ENCODE data around the gene AGXT2. TPM values are rescaled to one million over a fixed set of nuclear protein-coding genes. Genes with fewer than 3 reads are reported as not detected.

AGXT2 gene
- total RNA-seq, 1 experiment from 2014 or later, result not detected

- no peak overlapping the region for H3T11ph ChIP-seq (ENCODE audit: low read length)
- H3K79me1 ChIP-seq (ENCODE audit: insufficient read depth, low read depth, low read length, poor library complexity, severe bottlenecking), result no peaks in the 10 kb centered on the region
- H3K36me3 Mint-ChIP-seq (ENCODE audit: insufficient read depth in 1 of 3, low read depth in 3 of 3), result no peaks in the 10 kb centered on the region
- H3K56ac ChIP-seq (ENCODE audit: insufficient read length, low read depth, low read length), result no peak overlapping the region
- H4K8ac ChIP-seq (replicated peaks; ENCODE audit: insufficient read length, low read depth, low read length), result no peak overlapping the region
- no peak overlapping the region for H2BK120ac ChIP-seq (ENCODE audit: low read depth, low read length, poor library complexity, severe bottlenecking)
- H3K9me3 Mint-ChIP-seq, result peaks cover 0 to 2% of the 10 kb centered on the region in 2 experiments; a peak in 2 of 5 replicates
- no peak overlapping the region for H2BK20ac ChIP-seq (ENCODE audit: low read depth, low read length, poor library complexity, severe bottlenecking)
- no peak overlapping the region for H4K91ac ChIP-seq (ENCODE audit: insufficient read length, low read depth, low read length)
- no peaks in the 10 kb centered on the region for H3K4me1 ChIP-seq (ENCODE audit: insufficient read depth, low read length)
- no CpG with 5 or more reads among the region's 2 CpGs for whole genome bisulfite sequencing (ENCODE audit: extremely low coverage, insufficient read length, low lambda C conversion rate)
- H3K4me1 Mint-ChIP-seq, result peaks cover 8 to 12% of the 10 kb centered on the region in 2 experiments
- no peak overlapping the region for H2BK15ac ChIP-seq (ENCODE audit: low read depth, low read length)
- no peak overlapping the region for H3K27ac ChIP-seq (ENCODE audit: insufficient read length, low read depth, low read length)
- no peak overlapping the region for H3K4me2 ChIP-seq (ENCODE audit: insufficient read depth, insufficient read length, low read length)
- H3K23me2 ChIP-seq (ENCODE audit: insufficient read length, low read depth, low read length, poor library complexity, severe bottlenecking), result no peaks in the 10 kb centered on the region
- no peak for DNase-seq
- peaks cover 5% of the 10 kb centered on the region for H3K27me3 Mint-ChIP-seq (ENCODE audit: low read depth)
- H3K9ac ChIP-seq (ENCODE audit: extremely low read depth, insufficient read length, low read length), result no peak overlapping the region
- no peaks in the 10 kb centered on the region for H3K9me3 ChIP-seq (ENCODE audit: control insufficient read depth, low read depth, low read length)
- no peak overlapping the region for H3K4ac ChIP-seq (ENCODE audit: low read depth, low read length)
- H2BK12ac ChIP-seq (ENCODE audit: insufficient read length, low read depth, low read length), result no peak overlapping the region
- no peak for TF ChIP-seq CTCF (conservative IDR thresholded peaks at IDR 0.05)
- H3K23ac ChIP-seq (ENCODE audit: insufficient read length, low read depth, low read length), result no peak overlapping the region
- no peaks in the 10 kb centered on the region for H3K79me2 ChIP-seq (ENCODE audit: insufficient read depth, low read length)
- H3K27me3 ChIP-seq (ENCODE audit: insufficient read depth, low read length), result no peaks in the 10 kb centered on the region
- H3K14ac ChIP-seq (ENCODE audit: insufficient read depth, low read length), result no peak overlapping the region
- no peak overlapping the region for H2AFZ ChIP-seq (ENCODE audit: low read length)
- no peak overlapping the region for H3K4me3 Mint-ChIP-seq
- H4K5ac ChIP-seq (ENCODE audit: insufficient read length, low read depth, low read length), result no peak overlapping the region
- H3K27ac Mint-ChIP-seq, result no peak overlapping the region
- no peaks in the 10 kb centered on the region for H4K20me1 ChIP-seq (ENCODE audit: control insufficient read depth, insufficient read depth, insufficient read length)
- H3K18ac ChIP-seq (ENCODE audit: insufficient read length, low read depth, low read length), result no peak overlapping the region
- H2AK5ac ChIP-seq (ENCODE audit: insufficient read length, low read length), result no peak overlapping the region
- no peak overlapping the region for H2BK5ac ChIP-seq (ENCODE audit: insufficient read length, low read length)
These were observed 38.7 kb downstream of the AGXT2 start for GRCh38 chr5:35009019-35009418.

Measured in H9 (cell line).